GM12878 (cell line): Measurements from ENCODE around the gene CBY3. TPM values are rescaled to one million over a fixed set of nuclear protein-coding genes. Genes with fewer than 3 reads are reported as not detected.
A peak's percentile ranks its signal among the peaks of the same experiment; 100 is the strongest.

Experiments used
- ATF7 ChIP-seq: fragments of 450-650 bp; IDR thresholded peaks from 2 replicates; pipeline ENCODE4 v1.6.1; 2016; ENCODE audit warnings: low read depth, mild to moderate bottlenecking
- BHLHE40 ChIP-seq, 2 experiments: fragments of 450-650 bp in 1 of 2; IDR thresholded peaks; 2 replicates each; pipeline ENCODE4 v1.6.1; 2011 to 2017; ENCODE audit warnings: low read depth in 2 of 2, borderline replicate concordance in 1 of 2, improper control_type of control experiment in 1 of 2, low read length in 1 of 2, mild to moderate bottlenecking in 1 of 2
- BMI1 ChIP-seq: fragments of 450-650 bp; IDR thresholded peaks from 2 replicates; pipeline ENCODE4 v1.6.1; 2016; ENCODE audit warnings: mild to moderate bottlenecking, moderate library complexity, borderline replicate concordance
- BRCA1 ChIP-seq: IDR thresholded peaks from 2 replicates; pipeline ENCODE4 v1.6.1; 2011; ENCODE audit warnings: low read depth, low read length, improper control_type of control experiment
- CBX3 ChIP-seq: fragments of 200-600 bp; sonication (generic); IDR thresholded peaks from 2 replicates; pipeline ENCODE4 v1.6.1; 2016; ENCODE audit warnings: low read depth, borderline replicate concordance
- CBX5 ChIP-seq: sonication (generic); IDR thresholded peaks from 2 replicates; pipeline ENCODE4 v1.6.1; 2016; ENCODE audit warnings: low read depth, moderate library complexity, mild to moderate bottlenecking, inconsistent platforms
- CREB1 ChIP-seq: IDR thresholded peaks from 2 replicates; pipeline ENCODE4 v1.6.1; 2012; ENCODE audit warnings: low read depth, mild to moderate bottlenecking, inconsistent platforms
- FOXK2 ChIP-seq: fragments of 450-650 bp; IDR thresholded peaks from 2 replicates; pipeline ENCODE4 v1.6.1; 2017; ENCODE audit warnings: mild to moderate bottlenecking, moderate library complexity
- HDGF ChIP-seq: fragments of 450-650 bp; IDR thresholded peaks from 2 replicates; pipeline ENCODE4 v1.6.1; 2016; ENCODE audit warnings: antibody characterized with exemption
- MYC ChIP-seq: IDR thresholded peaks from 2 replicates; pipeline ENCODE4 v1.6.1; 2011; ENCODE audit warnings: mild to moderate bottlenecking, low read length, moderate library complexity, inconsistent platforms; ENCODE audit not compliant: insufficient read depth, insufficient replicate concordance, insufficient read length, severe bottlenecking
- RB1 ChIP-seq: fragments of 450-650 bp; formaldehyde crosslinking; IDR thresholded peaks from 2 replicates; pipeline ENCODE4 v1.6.1; 2017; ENCODE audit warnings: mild to moderate bottlenecking, borderline replicate concordance
- SMAD5 ChIP-seq: IDR thresholded peaks from 2 replicates; pipeline ENCODE4 v1.6.1; 2016; ENCODE audit warnings: antibody characterized with exemption, low read depth
- SPI1 ChIP-seq: IDR thresholded peaks from 2 replicates; pipeline ENCODE4 v1.6.1; 2011; ENCODE audit warnings: low read depth, mild to moderate bottlenecking, low read length, moderate library complexity, borderline replicate concordance; ENCODE audit not compliant: insufficient read depth
- SRF ChIP-seq, 2 experiments: IDR thresholded peaks; 2 replicates each; pipeline ENCODE4 v1.6.1; 2011; ENCODE audit warnings: low read depth in 2 of 2, low read length in 2 of 2, mild to moderate bottlenecking in 1 of 2, moderate library complexity in 1 of 2
- STAT1 ChIP-seq: fragments of 450-650 bp; conservative IDR thresholded peaks from 2 replicates; pipeline ENCODE4 v1.6.1; 2014; ENCODE audit warnings: antibody characterized with exemption, mild to moderate bottlenecking
- TCF7 ChIP-seq: IDR thresholded peaks from 2 replicates; pipeline ENCODE4 v1.6.1; 2014; ENCODE audit warnings: antibody characterized with exemption, borderline replicate concordance
- ZNF384 ChIP-seq: IDR thresholded peaks from 2 replicates; pipeline ENCODE4 v1.6.1; 2012; ENCODE audit warnings: low read depth, mild to moderate bottlenecking, low read length, improper control_type of control experiment, borderline replicate concordance
- polyA plus RNA-seq, 11 experiments: library from polyadenylated mRNA; depleted of rRNA in 4 of 11; unstranded in 6 of 11; stranded (reverse) in 5 of 11; fragments of >200 nt; fragmentation: Nextera tagmentation in 4 of 11; fragmentation: Illumina TruSeq in 1 of 11; extraction: Ambion mirVana in 4 of 11; extraction: Trizol in 1 of 11; gene quantifications; 1 replicate in 1 of 11; 2 replicates in 10 of 11; pipeline versions ENCODE4 v1.2.1 to v1.2.3, GENCODE V29; 2011 to 2016; ENCODE audit warnings: inconsistent platforms in 2 of 11, missing spikeins in 2 of 11, low read depth in 1 of 11
- total RNA-seq, 4 experiments: library from RNA; depleted of rRNA in 3 of 4; stranded (reverse); fragments of >200 nt in 3 of 4; fragmentation: Illumina TruSeq in 1 of 4; extraction: Trizol in 1 of 4; gene quantifications; 2 replicates each; pipeline versions ENCODE4 v1.2.1 to v1.2.3, GENCODE V29; 2013 to 2021
- TF ChIP-seq, protein P1 (sequence below): fragments of 450-650 bp; IDR thresholded peaks from 2 replicates; pipeline ENCODE4 v1.6.1; 2017; ENCODE audit warnings: low read depth, mild to moderate bottlenecking, moderate library complexity
- TF ChIP-seq, protein P2 (sequence below): fragments of 450-650 bp; formaldehyde crosslinking; IDR thresholded peaks from 2 replicates; pipeline ENCODE4 v1.4.0; 2020; ENCODE audit warnings: mild to moderate bottlenecking, moderate library complexity
- TF ChIP-seq, protein P3 (sequence below): IDR thresholded peaks from 2 replicates; pipeline ENCODE4 v1.6.1; 2012; ENCODE audit warnings: mild to moderate bottlenecking, low read depth, low read length

The CBY3 gene
- total and polyA plus RNA-seq, 10 of the 15 experiments (the other 5 are each of a cell fraction or from before 2014, with no cell fraction given): 0.10 to 1.2 (median 0.47) TPM; not detected in 5

DNA sequence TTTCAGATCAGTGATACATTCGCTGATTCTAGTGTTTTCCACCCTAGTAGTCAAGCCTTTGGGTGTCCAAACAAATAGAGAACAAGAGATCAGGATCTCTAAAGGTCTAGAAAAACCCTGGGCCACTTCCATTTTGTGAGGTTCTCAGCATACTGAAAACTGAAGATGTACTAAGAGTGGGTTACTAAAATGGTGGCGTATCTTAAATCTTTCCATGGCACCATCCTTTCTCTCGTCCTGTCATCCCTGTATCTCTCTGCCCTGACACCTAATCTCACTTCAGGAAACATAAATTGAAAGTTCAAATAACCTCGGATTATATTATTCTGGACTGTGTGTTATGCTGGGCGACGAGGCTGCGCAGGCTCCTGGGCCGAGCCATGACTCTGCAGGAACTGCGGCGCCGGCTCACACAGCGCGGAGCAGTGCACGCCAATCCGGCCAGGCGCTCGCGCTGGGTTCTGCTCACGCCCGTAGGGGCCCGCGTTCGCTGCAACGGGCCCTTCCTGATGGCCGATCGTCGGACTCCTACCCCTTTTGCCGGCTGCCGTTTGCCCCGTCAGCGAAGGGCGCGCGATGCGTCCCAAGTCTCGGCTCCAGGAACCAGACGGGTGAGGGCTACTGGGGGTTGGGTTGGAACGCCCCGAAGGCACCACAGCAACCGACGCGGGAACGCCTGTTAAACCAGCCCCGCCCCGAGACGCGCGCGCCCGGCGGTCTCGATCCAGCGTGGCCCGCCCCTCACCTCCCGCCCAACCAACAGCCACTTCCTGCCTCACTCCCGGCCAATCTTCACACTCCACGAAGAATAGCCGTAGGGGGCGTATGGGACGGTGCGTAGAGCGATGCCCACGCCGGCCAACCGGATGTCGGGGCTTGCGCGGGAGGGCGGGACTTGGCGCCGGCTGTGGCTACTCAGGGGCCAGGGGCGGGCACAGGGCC, 17.4 kb upstream of the CBY3 start (continued):
- TF ChIP-seq, protein P1, sequence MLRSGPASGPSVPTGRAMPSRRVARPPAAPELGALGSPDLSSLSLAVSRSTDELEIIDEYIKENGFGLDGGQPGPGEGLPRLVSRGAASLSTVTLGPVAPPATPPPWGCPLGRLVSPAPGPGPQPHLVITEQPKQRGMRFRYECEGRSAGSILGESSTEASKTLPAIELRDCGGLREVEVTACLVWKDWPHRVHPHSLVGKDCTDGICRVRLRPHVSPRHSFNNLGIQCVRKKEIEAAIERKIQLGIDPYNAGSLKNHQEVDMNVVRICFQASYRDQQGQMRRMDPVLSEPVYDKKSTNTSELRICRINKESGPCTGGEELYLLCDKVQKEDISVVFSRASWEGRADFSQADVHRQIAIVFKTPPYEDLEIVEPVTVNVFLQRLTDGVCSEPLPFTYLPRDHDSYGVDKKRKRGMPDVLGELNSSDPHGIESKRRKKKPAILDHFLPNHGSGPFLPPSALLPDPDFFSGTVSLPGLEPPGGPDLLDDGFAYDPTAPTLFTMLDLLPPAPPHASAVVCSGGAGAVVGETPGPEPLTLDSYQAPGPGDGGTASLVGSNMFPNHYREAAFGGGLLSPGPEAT: peak; percentile 77; the same call in 1 of the 2 replicates
- TF ChIP-seq SMAD5 (peak; percentile 75), CBX3 (no peak), ZNF384 (no peak), SPI1 (peak; percentile 29; the same call in 1 of the 2 replicates), HDGF (no peak; the same call in none of the 2 replicates), SRF (IDR thresholded peaks at IDR 0.05; ENCODE audit: low read depth in 2 of 2, low read length in 2 of 2) (no peak), RB1 (peak; percentile 83; the same call in 1 of the 2 replicates), MYC (no peak), ATF7 (no peak), CREB1 (peak; percentile 94), BHLHE40 (IDR thresholded peaks at IDR 0.05; ENCODE audit: borderline replicate concordance in 1 of 2, low read depth in 2 of 2, low read length in 1 of 2) (no peak), CBX5 (no peak), BRCA1 (no peak), STAT1 (0 out of 2 replicates have a peak, but pooled peaks have one; percentile 85), BMI1 (no peak), FOXK2 (no peak), TCF7 (no peak)
- TF ChIP-seq, protein P2, sequence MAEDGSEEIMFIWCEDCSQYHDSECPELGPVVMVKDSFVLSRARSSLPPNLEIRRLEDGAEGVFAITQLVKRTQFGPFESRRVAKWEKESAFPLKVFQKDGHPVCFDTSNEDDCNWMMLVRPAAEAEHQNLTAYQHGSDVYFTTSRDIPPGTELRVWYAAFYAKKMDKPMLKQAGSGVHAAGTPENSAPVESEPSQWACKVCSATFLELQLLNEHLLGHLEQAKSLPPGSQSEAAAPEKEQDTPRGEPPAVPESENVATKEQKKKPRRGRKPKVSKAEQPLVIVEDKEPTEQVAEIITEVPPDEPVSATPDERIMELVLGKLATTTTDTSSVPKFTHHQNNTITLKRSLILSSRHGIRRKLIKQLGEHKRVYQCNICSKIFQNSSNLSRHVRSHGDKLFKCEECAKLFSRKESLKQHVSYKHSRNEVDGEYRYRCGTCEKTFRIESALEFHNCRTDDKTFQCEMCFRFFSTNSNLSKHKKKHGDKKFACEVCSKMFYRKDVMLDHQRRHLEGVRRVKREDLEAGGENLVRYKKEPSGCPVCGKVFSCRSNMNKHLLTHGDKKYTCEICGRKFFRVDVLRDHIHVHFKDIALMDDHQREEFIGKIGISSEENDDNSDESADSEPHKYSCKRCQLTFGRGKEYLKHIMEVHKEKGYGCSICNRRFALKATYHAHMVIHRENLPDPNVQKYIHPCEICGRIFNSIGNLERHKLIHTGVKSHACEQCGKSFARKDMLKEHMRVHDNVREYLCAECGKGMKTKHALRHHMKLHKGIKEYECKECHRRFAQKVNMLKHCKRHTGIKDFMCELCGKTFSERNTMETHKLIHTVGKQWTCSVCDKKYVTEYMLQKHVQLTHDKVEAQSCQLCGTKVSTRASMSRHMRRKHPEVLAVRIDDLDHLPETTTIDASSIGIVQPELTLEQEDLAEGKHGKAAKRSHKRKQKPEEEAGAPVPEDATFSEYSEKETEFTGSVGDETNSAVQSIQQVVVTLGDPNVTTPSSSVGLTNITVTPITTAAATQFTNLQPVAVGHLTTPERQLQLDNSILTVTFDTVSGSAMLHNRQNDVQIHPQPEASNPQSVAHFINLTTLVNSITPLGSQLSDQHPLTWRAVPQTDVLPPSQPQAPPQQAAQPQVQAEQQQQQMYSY (CRISPR knock-in tag): no peak
- TF ChIP-seq, protein P3, sequence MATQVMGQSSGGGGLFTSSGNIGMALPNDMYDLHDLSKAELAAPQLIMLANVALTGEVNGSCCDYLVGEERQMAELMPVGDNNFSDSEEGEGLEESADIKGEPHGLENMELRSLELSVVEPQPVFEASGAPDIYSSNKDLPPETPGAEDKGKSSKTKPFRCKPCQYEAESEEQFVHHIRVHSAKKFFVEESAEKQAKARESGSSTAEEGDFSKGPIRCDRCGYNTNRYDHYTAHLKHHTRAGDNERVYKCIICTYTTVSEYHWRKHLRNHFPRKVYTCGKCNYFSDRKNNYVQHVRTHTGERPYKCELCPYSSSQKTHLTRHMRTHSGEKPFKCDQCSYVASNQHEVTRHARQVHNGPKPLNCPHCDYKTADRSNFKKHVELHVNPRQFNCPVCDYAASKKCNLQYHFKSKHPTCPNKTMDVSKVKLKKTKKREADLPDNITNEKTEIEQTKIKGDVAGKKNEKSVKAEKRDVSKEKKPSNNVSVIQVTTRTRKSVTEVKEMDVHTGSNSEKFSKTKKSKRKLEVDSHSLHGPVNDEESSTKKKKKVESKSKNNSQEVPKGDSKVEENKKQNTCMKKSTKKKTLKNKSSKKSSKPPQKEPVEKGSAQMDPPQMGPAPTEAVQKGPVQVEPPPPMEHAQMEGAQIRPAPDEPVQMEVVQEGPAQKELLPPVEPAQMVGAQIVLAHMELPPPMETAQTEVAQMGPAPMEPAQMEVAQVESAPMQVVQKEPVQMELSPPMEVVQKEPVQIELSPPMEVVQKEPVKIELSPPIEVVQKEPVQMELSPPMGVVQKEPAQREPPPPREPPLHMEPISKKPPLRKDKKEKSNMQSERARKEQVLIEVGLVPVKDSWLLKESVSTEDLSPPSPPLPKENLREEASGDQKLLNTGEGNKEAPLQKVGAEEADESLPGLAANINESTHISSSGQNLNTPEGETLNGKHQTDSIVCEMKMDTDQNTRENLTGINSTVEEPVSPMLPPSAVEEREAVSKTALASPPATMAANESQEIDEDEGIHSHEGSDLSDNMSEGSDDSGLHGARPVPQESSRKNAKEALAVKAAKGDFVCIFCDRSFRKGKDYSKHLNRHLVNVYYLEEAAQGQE: no peak
